BJ (cell line): ENCODE measurements around the gene CHRNB2. TPM values are rescaled to one million over a fixed set of nuclear protein-coding genes. Genes with fewer than 3 reads are reported as not detected.

ENCODE experiments used
- CTCF ChIA-PET: fragments of 350-600 bp; formaldehyde crosslinking; extraction: SDS; loops from one replicate; lab custom pipeline; 2021; ENCODE audit warnings: antibody characterized with exemption, inconsistent platforms; lab: Yijun Ruan, JAX
- POLR2A ChIA-PET: fragments of 300-600 bp; sonication (Branson Sonifier 250); formaldehyde crosslinking; extraction: SDS; loops from one replicate; lab custom pipeline; 2021; ENCODE audit warnings: antibody characterized with exemption; lab: Charles Lee
- DNase-seq: peaks from one replicate; pipeline ENCODE4 v3.0.0-alpha.2; 2011; ENCODE audit warnings: low read depth
- H3K27me3 ChIP-seq: 2 replicates; pipeline ENCODE4 v1.6.0; 2011; ENCODE audit warnings: low read length; ENCODE audit not compliant: control insufficient read depth, insufficient read depth
- H3K36me3 ChIP-seq: 2 replicates; pipeline ENCODE4 v1.5.1; 2011; ENCODE audit warnings: low read length; ENCODE audit not compliant: control insufficient read depth, insufficient read depth
- H3K4me3 ChIP-seq: 2 replicates; pipeline ENCODE4 v1.5.1; 2011; ENCODE audit warnings: low read depth, mild to moderate bottlenecking, control low read depth, low read length
- CTCF ChIP-seq: IDR thresholded peaks from 2 replicates; pipeline ENCODE4 v1.5.1; 2011; ENCODE audit warnings: low read depth, mild to moderate bottlenecking, control low read depth, inconsistent platforms, low read length, moderate library complexity; ENCODE audit not compliant: insufficient read depth
- polyA plus RNA-seq: library from polyadenylated mRNA; depleted of rRNA; stranded (reverse); fragments of >200 nt; gene quantifications from 2 replicates; pipeline ENCODE4 v1.2.3, GENCODE V29; 2011

CHRNB2 gene
- polyA plus RNA-seq, 1 experiment, result 0.06 TPM

- no peak for DNase-seq
- ChIA-PET CTCF (interaction anchor here (1.3 kb wide), 1 partner anchor 18 kb away, joined by 4 read pairs; no protein-coding TSS in a partner anchor), POLR2A (no interaction called here)
- Histone ChIP-seq H3K4me3 (no peak overlapping the region), H3K27me3 (no peaks in the 10 kb centered on the region), H3K36me3 (peaks cover 23% of the 10 kb centered on the region)
- no peak for TF ChIP-seq CTCF
Observed at GRCh38 chr1:154578058-154578418, 10.5 kb downstream of the CHRNB2 start.

- peaks cover 28% of the 10 kb centered on the region for H3K36me3 ChIP-seq
- H3K4me3 ChIP-seq, result no peak overlapping the region
- DNase-seq, result no peak
- no peaks in the 10 kb centered on the region for H3K27me3 ChIP-seq
- POLR2A ChIA-PET, result no interaction called here
- CTCF ChIA-PET, result interaction anchor here (1.0 to 1.3 kb wide), 2 partner anchors 16 to 20 kb away, joined by 4 read pairs; no protein-coding TSS in a partner anchor
- TF ChIP-seq CTCF, result no peak
Observed at GRCh38 chr1:154579374-154579773, 11.8 kb downstream of the CHRNB2 start.

DNA sequence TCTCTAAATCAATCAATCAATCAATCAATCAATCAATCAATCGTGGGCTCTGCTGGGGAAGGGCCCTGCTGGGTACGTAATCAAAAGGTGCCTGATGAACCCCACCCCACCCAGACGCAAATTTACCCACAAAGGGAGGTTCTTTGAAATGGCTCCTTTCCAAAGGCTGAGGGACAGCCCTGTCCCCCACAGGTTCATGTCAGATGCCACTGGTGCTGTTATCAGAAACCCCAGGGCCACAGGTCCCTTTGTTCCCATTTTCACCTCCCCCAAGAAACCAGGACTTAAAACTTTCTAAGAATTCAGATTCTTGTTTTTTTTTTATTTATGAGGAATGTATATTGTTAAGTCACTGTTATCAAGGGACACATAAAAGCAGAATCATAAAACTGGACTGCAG, 14.2 kb downstream of the CHRNB2 start:
- POLR2A ChIA-PET, result no interaction called here
- no peak for DNase-seq
- peaks cover 42% of the 10 kb centered on the region for H3K36me3 ChIP-seq
- TF ChIP-seq CTCF, result no peak
- no peak overlapping the region for H3K4me3 ChIP-seq
- no peaks in the 10 kb centered on the region for H3K27me3 ChIP-seq
- CTCF ChIA-PET, result interaction anchor here (1.0 to 1.1 kb wide), 2 partner anchors 102 to 463 kb away, joined by 3 read pairs; no protein-coding TSS in a partner anchor

DNA sequence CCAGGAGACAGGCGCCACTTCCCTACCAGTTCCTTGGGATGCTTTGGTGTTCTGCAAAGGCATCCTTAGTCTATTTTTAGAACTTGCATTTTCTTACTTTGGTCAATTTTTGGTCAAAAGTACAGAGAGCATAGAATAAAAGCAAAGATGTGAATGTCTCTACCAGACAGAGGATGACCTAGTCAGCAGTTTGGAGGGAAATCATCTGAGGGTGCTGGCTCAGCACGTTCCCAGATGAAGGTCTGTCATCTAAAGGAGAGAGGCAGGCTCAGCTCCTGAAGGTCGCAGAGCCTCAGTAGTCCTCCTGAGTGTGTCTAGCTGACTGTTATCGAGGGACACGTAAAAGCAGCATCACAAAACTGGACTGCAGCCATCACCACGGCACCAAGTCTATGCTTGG, 15.3 kb downstream of the CHRNB2 start:
- peaks cover 45% of the 10 kb centered on the region for H3K36me3 ChIP-seq

GRCh38 chr1:154583773-154584172, 16.2 kb downstream of the CHRNB2 start:
- TF ChIP-seq CTCF, result no peak
- no peak for DNase-seq
- ChIA-PET CTCF (interaction anchor here (1.5 kb wide), 1 partner anchor 24 kb away, joined by 3 read pairs; no protein-coding TSS in a partner anchor), POLR2A (no interaction called here)
- no peak overlapping the region for H3K4me3 ChIP-seq
- H3K36me3 ChIP-seq, result peaks cover 46% of the 10 kb centered on the region
- no peaks in the 10 kb centered on the region for H3K27me3 ChIP-seq

More for the DNA sequence above, 15.3 kb downstream of the CHRNB2 start:
- POLR2A ChIA-PET, result no interaction called here
- no peak for DNase-seq
- CTCF ChIA-PET, result interaction anchor here (1.1 to 1.5 kb wide), 2 partner anchors 23 to 462 kb away, joined by 3 read pairs; no protein-coding TSS in a partner anchor
- no peaks in the 10 kb centered on the region for H3K27me3 ChIP-seq
- TF ChIP-seq CTCF, result no peak
- no peak overlapping the region for H3K4me3 ChIP-seq
